HG02870 (cell line): ENCODE data around the gene SULT1C4.
"Not testable (repeated sequence)": the region's sequence is repeated elsewhere in the genome, so short reads cannot be mapped to it uniquely, and the experiment has no call there.

ENCODE experiments used
- ATAC-seq: cut with Tn5 transposase; IDR thresholded peaks from one replicate; pipeline ENCODE4 v1.9.1; 2021; ENCODE audit warnings: mild to moderate bottlenecking, moderate library complexity; ENCODE audit not compliant: unreplicated experiment

Gene SULT1C4

GRCh38 chr2:108412995-108413710 is 35.4 kb downstream of the SULT1C4 start:
- no peak for ATAC-seq

GRCh38 chr2:108413711-108414095 is 35.9 kb downstream of the SULT1C4 start:
- ATAC-seq: no peak

DNA sequence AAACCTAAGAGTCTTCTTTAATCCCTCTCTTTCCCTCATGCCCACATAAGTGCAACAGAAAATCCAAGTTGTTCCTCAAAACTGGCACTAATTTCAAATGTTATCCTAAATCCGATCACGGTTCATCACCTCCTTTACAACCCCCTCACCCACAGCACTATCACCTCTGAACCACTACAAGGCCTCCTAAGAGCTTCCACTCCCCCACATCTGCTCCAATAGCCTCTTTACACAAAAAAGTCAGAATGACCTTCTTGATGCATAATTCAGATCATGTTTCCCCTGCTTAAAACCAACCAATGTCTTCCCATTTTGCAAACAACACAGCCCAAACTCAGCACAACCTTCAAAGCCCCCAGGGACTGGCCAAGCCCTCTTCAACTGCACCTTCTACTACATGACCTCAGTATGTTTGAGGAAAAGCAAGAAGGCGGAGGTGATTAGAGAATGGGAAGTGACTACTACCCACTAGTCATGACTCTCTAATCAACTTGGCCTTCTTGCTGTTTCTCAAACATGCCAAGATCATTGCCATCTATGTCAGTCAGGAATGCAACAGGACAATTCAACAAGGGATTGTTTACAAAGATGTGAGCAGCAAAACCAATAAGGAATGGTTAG is 36.6 kb downstream of the SULT1C4 start:
- ATAC-seq: no peak

DNA sequence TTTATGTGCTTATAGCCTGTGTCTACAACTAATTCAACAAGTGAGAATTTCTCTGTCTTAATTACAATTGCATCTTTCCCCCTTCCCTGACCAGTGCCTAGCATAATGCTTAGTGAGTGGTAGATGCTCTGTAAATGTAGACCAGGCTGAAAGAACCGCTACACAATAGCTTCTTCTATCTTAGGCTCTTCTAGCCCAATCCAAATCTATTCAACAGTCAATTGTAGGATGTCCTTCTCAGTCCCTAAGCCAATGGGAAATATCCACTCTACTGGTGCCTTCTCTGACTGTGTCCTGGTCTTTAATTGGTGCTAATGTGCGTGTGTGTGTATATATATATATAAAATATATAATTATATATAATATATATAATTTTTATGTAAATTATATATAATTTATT is 37.2 kb downstream of the SULT1C4 start:
- ATAC-seq: no peak

GRCh38 chr2:108417254-108417653 is 39.5 kb downstream of the SULT1C4 start:
- peak; percentile 48 for ATAC-seq

DNA sequence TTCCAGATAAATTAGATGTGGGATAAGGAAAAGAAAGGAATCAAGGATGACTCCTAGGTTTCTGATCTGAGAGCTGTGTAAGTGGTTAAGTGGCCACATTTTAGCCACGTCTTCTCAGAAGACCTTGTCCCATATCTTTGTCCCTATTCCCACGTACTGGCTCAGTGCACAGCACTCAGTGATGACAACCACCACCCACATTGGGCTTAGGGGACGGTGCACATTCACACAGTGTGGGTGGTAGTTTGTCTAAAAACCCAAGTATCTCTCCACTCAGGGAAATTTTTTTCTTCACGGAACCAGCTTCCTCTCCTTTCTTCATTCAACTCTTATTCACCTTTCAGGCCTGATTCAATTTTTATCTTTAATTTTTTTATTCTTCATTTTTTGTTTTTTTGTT is 40.7 kb downstream of the SULT1C4 start:
- no peak for ATAC-seq

DNA sequence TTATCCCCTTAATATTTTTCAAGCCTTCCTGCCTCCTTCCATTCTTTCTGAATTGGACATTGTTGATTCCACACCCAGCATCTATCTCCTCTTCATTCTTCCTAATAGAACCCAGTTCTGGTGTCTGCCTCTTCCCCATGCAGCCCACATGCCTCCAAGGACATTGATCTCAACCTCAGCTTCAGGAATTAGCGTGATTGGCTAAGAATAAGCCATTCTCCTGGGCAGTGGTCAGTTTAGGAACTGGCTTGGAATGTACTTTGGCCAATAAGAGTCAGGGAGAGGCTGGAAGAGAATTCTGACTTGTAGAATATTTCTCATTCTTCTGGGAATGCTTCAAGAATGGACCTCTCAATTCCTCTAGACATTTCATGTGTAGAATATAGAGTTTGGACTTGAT is 45.3 kb downstream of the SULT1C4 start:
- no peak for ATAC-seq

DNA sequence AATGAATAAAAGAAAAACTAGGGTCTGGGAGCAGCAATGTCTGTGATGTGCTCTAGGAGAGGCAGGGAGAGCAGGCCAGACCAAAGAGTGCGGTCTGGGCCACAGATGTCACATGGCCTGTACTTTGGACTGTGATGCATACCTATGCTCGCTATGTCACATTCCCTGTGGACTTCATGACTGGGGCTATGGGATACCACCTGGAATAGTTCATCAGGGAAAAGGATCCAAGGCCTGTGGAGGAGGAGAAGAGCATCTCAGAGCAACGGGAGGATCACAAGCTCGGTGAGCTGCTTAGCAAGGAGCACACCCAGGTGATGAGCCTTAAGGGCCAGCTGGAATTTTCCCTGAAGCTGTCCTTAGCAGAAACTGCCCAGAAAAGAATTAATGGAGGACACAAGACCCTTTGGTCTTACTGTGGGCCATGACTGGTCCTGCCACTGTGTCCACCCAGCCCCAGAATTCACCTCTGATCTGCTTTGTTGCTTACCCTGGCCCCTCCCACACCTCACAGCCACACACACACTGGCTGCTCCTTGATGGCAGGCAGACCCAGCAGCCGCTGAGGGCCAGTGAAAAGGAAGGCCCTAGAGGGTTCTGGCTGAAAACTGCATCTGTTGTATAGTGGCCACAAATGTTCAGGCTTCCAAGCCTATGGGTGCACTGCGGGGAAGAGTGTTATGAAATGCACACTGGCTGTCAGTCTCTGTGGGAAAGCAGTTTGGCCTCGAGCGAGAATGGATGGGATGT is 45.9 kb downstream of the SULT1C4 start:
- ATAC-seq: no peak

DNA sequence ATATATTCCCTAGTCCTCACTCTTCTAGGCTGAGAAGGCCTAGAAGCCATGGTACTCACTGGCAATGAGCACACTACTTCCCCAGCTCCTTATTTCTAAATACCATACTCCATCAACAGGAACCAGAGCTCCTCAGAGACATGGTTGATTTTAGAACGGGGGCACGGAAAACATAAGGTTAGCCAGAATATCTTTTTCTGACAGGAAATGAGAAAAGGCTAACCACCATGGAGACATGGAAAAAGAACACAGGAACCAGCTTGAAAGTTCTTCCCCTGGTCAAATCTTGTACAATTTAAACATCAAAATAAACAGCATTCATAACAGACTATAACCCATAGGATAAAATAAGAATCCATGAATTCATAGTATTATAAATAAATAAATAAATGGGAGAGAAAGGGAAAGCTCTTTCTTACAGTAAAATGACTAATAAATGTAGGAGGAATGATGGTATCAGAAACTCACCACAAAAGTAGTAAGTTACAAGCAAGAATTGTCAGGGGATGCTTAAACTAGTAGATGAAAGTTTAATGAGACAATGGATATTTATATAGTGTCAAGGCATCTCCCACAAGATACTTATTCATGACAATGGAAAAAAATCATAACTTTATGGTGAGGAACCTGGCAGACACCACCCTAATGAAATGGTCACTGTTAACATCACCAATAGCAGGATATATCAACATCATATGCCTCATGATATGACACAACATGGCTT is 50.7 kb downstream of the SULT1C4 start:
- no peak for ATAC-seq

DNA sequence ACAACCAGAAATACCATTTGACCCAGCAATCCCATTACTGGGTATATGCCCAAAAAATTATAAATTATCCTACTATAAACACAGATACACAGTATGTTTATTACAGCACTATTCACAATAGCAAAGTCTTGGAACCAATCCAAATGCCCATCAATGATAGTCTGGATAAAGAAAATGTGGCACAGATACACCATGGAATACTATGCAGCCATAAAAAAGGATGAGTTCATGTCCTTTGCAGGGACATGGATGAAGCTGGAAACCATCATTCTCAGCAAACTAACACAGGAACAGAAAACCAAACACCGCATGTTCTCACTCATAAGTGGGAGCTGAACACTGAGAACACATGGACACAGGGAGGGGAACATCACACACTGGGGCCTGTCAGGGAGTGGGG is 57.8 kb downstream of the SULT1C4 start:
- not testable (repeated sequence) for ATAC-seq

DNA sequence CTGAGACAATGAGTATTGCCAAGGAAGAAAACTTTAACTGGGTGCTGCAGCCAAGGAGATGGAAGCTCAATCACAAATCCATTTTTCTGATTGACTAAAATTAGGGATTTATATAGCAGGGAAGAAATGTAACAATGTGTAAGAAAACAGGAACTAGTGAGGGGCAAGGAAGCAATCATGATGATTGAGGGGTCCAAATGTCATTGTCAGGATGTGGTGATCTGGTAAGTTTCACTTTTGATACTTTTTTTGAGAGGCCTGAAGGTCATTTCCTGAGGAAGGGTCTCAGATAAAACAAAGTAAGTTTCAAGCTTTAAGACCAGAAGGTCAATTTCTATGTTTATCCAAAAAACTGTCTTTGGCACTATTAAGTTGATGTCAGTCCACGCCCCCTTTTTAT is 59.2 kb downstream of the SULT1C4 start:
- no peak for ATAC-seq
